Neural cell (in vitro differentiated cells): ENCODE measurements around the gene SNX32. TPM values are rescaled to one million over a fixed set of nuclear protein-coding genes. Genes with fewer than 3 reads are reported as not detected.

Experiments used
- H2AFZ ChIP-seq: fragments of 200-600, 300-800 bp; sonication (generic), shearing (Covaris generic); 2 replicates; pipeline ENCODE4 v1.6.0; 2014; ENCODE audit warnings: low read depth, mild to moderate bottlenecking, antibody characterized with exemption, low read length, moderate library complexity
- H3F3A ChIP-seq: fragments of 200-600 bp; shearing (Covaris generic); 2 replicates; pipeline ENCODE4 v1.6.1; 2016; ENCODE audit warnings: mild to moderate bottlenecking, moderate library complexity, mixed read lengths, antibody characterized with exemption, low read length; ENCODE audit not compliant: insufficient read depth, poor library complexity, severe bottlenecking
- H3K27ac ChIP-seq: fragments of 200-600, 300-800 bp; sonication (generic), shearing (Covaris generic); 2 replicates; pipeline ENCODE4 v1.5.1; 2014; ENCODE audit warnings: mild to moderate bottlenecking, low read length, moderate library complexity
- H3K27me3 ChIP-seq: fragments of 300-800, 200-600 bp; sonication (generic), shearing (Covaris generic); 2 replicates; pipeline ENCODE4 v1.6.0; 2014; ENCODE audit warnings: mild to moderate bottlenecking, low read depth, low read length, moderate library complexity; ENCODE audit not compliant: insufficient read depth
- H3K36me3 ChIP-seq: fragments of 300-800, 200-600 bp; sonication (generic), shearing (Covaris generic); 2 replicates; pipeline ENCODE4 v1.5.1; 2014; ENCODE audit warnings: mild to moderate bottlenecking, antibody characterized with exemption, low read length, moderate library complexity; ENCODE audit not compliant: insufficient read depth
- H3K4me2 ChIP-seq: fragments of 300-800, 200-600 bp; sonication (generic), shearing (Covaris generic); 2 replicates; pipeline ENCODE4 v1.6.0; 2014; ENCODE audit warnings: mild to moderate bottlenecking, low read length
- H3K4me3 ChIP-seq: fragments of 300-800, 200-600 bp; sonication (generic), shearing (Covaris generic); 2 replicates; pipeline ENCODE4 v1.5.1; 2014; ENCODE audit warnings: mild to moderate bottlenecking, low read length, moderate library complexity
- H3K79me2 ChIP-seq: fragments of 200-600 bp; shearing (Covaris generic); replicated peaks from 2 replicates; pipeline ENCODE4 v1.6.0; 2014; ENCODE audit warnings: mild to moderate bottlenecking, low read length, moderate library complexity; ENCODE audit not compliant: insufficient read depth
- H3K9ac ChIP-seq: fragments of 300-800, 200-600 bp; sonication (generic), shearing (Covaris generic); 2 replicates; pipeline ENCODE4 v1.6.1; 2016; ENCODE audit warnings: mild to moderate bottlenecking, low read length, mixed read lengths
- H3K9me2 ChIP-seq: fragments of 200-600 bp; shearing (Covaris generic); 2 replicates; pipeline ENCODE4 v1.6.1; 2016; ENCODE audit warnings: mild to moderate bottlenecking, low read length, mixed read lengths; ENCODE audit not compliant: insufficient read depth
- H3K9me3 ChIP-seq: fragments of 200-600, 300-800 bp; sonication (generic), shearing (Covaris generic); 2 replicates; pipeline ENCODE4 v1.6.1; 2016; ENCODE audit warnings: mild to moderate bottlenecking, mixed run types, low read length, moderate library complexity, mixed read lengths
- H4K20me1 ChIP-seq: fragments of 200-600 bp; shearing (Covaris generic); 2 replicates; pipeline ENCODE4 v1.6.1; 2016; ENCODE audit warnings: mild to moderate bottlenecking, mixed run types; ENCODE audit not compliant: insufficient read depth
- EP300 ChIP-seq: fragments of 450-650 bp; conservative IDR thresholded peaks from 2 replicates; pipeline ENCODE4 v1.6.1; 2014; ENCODE audit warnings: antibody characterized with exemption, mild to moderate bottlenecking, moderate library complexity; ENCODE audit not compliant: poor library complexity, severe bottlenecking
- EZH2 ChIP-seq: fragments of 200-600, 300-800 bp; shearing (Covaris generic), sonication (generic); IDR thresholded peaks from 2 replicates; pipeline ENCODE4 v1.6.1; 2014; ENCODE audit warnings: antibody characterized with exemption, low read length, borderline replicate concordance, mild to moderate bottlenecking; ENCODE audit not compliant: insufficient read depth, poor library complexity, severe bottlenecking
- MXI1 ChIP-seq: fragments of 450-650 bp; conservative IDR thresholded peaks from 2 replicates; pipeline ENCODE4 v1.6.1; 2014; ENCODE audit warnings: antibody characterized with exemption, mild to moderate bottlenecking; ENCODE audit not compliant: poor library complexity, severe bottlenecking
- POLR2AphosphoS5 ChIP-seq: IDR thresholded peaks from 2 replicates; pipeline ENCODE4 v1.6.1; 2012
- RAD21 ChIP-seq: fragments of 450-650 bp; conservative IDR thresholded peaks from 2 replicates; pipeline ENCODE4 v1.6.1; 2014; ENCODE audit warnings: antibody characterized with exemption, mild to moderate bottlenecking, moderate library complexity
- SMC3 ChIP-seq: fragments of 450-650 bp; conservative IDR thresholded peaks from 2 replicates; pipeline ENCODE4 v1.6.1; 2014; ENCODE audit warnings: antibody characterized with exemption, mild to moderate bottlenecking, moderate library complexity; ENCODE audit not compliant: poor library complexity
- TAF1 ChIP-seq: IDR thresholded peaks from 2 replicates; pipeline ENCODE4 v1.6.1; 2012; ENCODE audit warnings: low read depth
- polyA plus RNA-seq: library from polyadenylated mRNA; depleted of rRNA; stranded (reverse); fragments of >200 nt; gene quantifications from 2 replicates; pipeline ENCODE4 v1.2.3, GENCODE V29; 2014
- TF ChIP-seq, protein P1 (sequence below): fragments of 450-650 bp; IDR thresholded peaks from 2 replicates; pipeline ENCODE4 v1.5.1; 2014; ENCODE audit warnings: antibody characterized with exemption, mild to moderate bottlenecking, moderate library complexity; ENCODE audit not compliant: poor library complexity, severe bottlenecking
- TF ChIP-seq, protein P2 (sequence below): IDR thresholded peaks from 2 replicates; pipeline ENCODE4 v1.6.1; 2012; ENCODE audit warnings: borderline replicate concordance

SNX32 gene
- polyA plus RNA-seq, 1 donor from 2014 or later = 16.0 TPM

DNA sequence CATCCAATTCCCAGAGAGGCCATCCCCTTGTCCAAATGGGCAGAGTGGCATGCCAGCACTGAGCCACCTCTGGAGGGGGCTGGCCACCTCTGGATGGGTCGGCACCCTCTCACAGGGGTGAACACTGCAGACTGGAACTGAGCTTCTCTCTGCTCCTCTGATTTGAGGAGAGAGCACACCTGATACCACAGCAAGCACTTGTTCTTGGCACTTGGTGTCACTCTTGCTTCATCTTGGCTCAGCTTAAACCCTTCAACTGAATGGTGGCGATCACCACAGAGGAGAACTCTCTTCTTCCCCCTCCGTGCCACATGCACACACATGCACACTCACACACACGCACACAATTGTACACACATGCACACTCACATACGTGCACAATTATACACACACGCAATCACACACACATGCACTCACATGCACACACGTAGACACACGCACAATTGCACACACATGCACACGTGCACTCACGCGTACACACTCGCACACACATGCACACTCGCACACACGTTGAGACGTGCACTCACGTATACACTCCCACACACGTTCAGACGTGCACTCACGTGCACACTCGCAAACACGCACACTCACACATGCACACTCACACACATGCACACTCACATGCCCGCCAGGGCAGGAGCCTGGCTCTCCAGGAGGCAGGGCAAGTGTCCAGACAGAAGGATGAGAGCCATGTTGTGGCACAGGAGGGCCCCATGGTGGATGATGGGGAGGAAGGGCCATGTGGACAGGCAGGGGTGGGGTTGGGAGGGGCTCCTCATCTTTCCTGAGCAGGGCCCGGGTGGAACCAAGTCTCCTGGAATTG is 23.5 kb upstream of the SNX32 start:
- no peak for TF ChIP-seq EZH2
- peak; percentile 13 for TF ChIP-seq RAD21
- TF ChIP-seq, protein P1, sequence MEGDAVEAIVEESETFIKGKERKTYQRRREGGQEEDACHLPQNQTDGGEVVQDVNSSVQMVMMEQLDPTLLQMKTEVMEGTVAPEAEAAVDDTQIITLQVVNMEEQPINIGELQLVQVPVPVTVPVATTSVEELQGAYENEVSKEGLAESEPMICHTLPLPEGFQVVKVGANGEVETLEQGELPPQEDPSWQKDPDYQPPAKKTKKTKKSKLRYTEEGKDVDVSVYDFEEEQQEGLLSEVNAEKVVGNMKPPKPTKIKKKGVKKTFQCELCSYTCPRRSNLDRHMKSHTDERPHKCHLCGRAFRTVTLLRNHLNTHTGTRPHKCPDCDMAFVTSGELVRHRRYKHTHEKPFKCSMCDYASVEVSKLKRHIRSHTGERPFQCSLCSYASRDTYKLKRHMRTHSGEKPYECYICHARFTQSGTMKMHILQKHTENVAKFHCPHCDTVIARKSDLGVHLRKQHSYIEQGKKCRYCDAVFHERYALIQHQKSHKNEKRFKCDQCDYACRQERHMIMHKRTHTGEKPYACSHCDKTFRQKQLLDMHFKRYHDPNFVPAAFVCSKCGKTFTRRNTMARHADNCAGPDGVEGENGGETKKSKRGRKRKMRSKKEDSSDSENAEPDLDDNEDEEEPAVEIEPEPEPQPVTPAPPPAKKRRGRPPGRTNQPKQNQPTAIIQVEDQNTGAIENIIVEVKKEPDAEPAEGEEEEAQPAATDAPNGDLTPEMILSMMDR = peak; percentile 9
- Histone ChIP-seq H2AFZ (no peak overlapping the region), H3F3A (no peaks in the 10 kb centered on the region)

DNA sequence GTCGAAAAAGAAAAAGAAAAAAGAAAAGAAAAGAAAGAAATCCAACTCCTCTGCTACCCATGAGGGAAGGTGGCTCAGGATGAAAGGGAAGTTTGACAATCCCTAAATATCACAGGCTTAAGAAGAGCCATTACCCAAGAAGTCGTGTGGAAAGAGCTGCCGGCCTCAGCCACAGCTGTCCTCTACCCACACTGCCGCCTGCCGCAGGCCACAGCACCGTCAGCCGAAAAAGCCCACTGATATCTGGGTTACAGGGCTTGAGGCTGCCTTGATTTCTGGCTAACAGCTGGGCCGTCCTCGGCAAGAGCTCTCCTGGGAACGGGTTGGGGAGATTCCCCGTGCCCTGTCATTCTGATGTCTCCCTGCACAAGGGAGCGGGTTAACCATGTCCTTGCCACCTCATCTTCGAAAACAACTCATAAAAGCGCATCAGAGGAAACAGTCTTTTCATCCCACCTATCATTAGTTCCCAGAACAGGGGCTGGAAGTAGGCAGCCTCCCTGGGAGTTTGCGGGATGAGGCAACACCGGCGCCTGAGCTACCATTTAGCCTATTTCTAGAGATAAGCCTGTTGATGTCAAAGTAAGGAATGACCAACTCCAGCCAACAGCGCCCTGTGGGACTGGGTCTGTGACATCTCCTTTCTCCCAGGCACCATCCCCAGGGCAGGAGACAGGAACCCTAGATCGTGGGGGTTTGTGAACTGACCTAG is 21.8 kb upstream of the SNX32 start:
- H3K4me2 ChIP-seq = no peak overlapping the region
- H3K9me3 ChIP-seq = no peaks in the 10 kb centered on the region
- H4K20me1 ChIP-seq = no peaks in the 10 kb centered on the region
- H3K4me3 ChIP-seq = no peak overlapping the region
- H3F3A ChIP-seq = no peaks in the 10 kb centered on the region
- H3K27me3 ChIP-seq = no peaks in the 10 kb centered on the region
- no peaks in the 10 kb centered on the region for H3K36me3 ChIP-seq
- H3K79me2 ChIP-seq = no peaks in the 10 kb centered on the region
- no peaks in the 10 kb centered on the region for H3K9me2 ChIP-seq
- TF ChIP-seq, protein P1 = no peak
- TF ChIP-seq EZH2 (no peak), POLR2AphosphoS5 (no peak), MXI1 (no peak), SMC3 (no peak), EP300 (no peak), TAF1 (no peak), RAD21 (no peak)
- TF ChIP-seq, protein P2, sequence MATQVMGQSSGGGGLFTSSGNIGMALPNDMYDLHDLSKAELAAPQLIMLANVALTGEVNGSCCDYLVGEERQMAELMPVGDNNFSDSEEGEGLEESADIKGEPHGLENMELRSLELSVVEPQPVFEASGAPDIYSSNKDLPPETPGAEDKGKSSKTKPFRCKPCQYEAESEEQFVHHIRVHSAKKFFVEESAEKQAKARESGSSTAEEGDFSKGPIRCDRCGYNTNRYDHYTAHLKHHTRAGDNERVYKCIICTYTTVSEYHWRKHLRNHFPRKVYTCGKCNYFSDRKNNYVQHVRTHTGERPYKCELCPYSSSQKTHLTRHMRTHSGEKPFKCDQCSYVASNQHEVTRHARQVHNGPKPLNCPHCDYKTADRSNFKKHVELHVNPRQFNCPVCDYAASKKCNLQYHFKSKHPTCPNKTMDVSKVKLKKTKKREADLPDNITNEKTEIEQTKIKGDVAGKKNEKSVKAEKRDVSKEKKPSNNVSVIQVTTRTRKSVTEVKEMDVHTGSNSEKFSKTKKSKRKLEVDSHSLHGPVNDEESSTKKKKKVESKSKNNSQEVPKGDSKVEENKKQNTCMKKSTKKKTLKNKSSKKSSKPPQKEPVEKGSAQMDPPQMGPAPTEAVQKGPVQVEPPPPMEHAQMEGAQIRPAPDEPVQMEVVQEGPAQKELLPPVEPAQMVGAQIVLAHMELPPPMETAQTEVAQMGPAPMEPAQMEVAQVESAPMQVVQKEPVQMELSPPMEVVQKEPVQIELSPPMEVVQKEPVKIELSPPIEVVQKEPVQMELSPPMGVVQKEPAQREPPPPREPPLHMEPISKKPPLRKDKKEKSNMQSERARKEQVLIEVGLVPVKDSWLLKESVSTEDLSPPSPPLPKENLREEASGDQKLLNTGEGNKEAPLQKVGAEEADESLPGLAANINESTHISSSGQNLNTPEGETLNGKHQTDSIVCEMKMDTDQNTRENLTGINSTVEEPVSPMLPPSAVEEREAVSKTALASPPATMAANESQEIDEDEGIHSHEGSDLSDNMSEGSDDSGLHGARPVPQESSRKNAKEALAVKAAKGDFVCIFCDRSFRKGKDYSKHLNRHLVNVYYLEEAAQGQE = no peak
- H3K9ac ChIP-seq = no peak overlapping the region
- H3K27ac ChIP-seq = no peak overlapping the region
- no peak overlapping the region for H2AFZ ChIP-seq

More for the DNA sequence above, 23.5 kb upstream of the SNX32 start:
- H3K36me3 ChIP-seq = no peaks in the 10 kb centered on the region
- no peak overlapping the region for H3K27ac ChIP-seq
- H3K27me3 ChIP-seq = no peaks in the 10 kb centered on the region
- no peaks in the 10 kb centered on the region for H3K79me2 ChIP-seq
- no peak overlapping the region for H3K4me3 ChIP-seq
- no peaks in the 10 kb centered on the region for H4K20me1 ChIP-seq
- no peaks in the 10 kb centered on the region for H3K9me2 ChIP-seq
- H3K4me2 ChIP-seq = no peak overlapping the region
- H3K9ac ChIP-seq = no peak overlapping the region
- no peaks in the 10 kb centered on the region for H3K9me3 ChIP-seq
